Measurements from ENCODE around the gene EXPH5. TPM values are rescaled to one million over a fixed set of nuclear protein-coding genes. Genes with fewer than 3 reads are reported as not detected.

Gene EXPH5
- total and polyA plus RNA-seq, 2 of the 8 experiments (the other 6 are each of a cell fraction or from before 2014, with no cell fraction given), result 1.1 to 11.5 TPM

DNA sequence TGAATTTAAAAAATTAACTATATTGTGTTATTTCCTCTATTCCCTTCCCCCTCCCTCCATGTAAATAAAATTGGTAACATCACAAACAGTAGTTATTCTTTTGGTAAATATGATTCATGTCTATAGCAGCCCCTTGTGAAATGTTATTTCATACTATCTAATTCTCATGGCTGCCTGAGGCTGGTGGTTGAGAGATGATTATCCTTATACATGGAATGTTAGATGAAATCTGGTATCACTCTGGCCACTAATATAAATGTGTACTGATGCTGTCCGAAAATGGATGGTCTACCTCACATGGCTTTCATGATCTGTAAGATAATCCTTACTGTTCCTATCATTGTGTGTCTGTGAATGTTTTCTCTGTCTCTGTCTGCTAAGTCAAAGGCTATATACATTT is 25.0 kb upstream of the EXPH5 start:
- Histone ChIP-seq H3K9ac (replicated peaks in 1 of 4; ENCODE audit: extremely low read depth in 1 of 4, low read depth in 3 of 4, low read length in 3 of 4) (no peak overlapping the region), H3K14ac (ENCODE audit: insufficient read length) (no peak overlapping the region), H3K9me3 (ENCODE audit: insufficient read depth in 2 of 2, low read depth in 1 of 2, low read length in 1 of 2) (no peaks in the 10 kb centered on the region), H2BK15ac (ENCODE audit: low read length) (no peak overlapping the region), H3K79me1 (ENCODE audit: low read depth, low read length) (no peaks in the 10 kb centered on the region), H3K56ac (replicated peaks; ENCODE audit: insufficient read length, low read depth, low read length) (no peak overlapping the region), H2BK5ac (ENCODE audit: low read depth, low read length) (no peak overlapping the region), H3K18ac (ENCODE audit: extremely low read depth, low read length) (no peak overlapping the region), H3K27ac (ENCODE audit: low read depth, low read length) (no peak overlapping the region), H3K4me1 (replicated peaks in 1 of 4; ENCODE audit: control insufficient read depth in 3 of 4, insufficient read depth in 4 of 4, low read length in 3 of 4) (no peaks in the 10 kb centered on the region), H3K4ac (replicated peaks; ENCODE audit: insufficient read length, low read depth, low read length) (no peak overlapping the region), H3K36me3 (ENCODE audit: control insufficient read depth in 2 of 4, insufficient read depth in 4 of 4, low read length in 3 of 4) (no peaks in the 10 kb centered on the region), H3K23me2 (ENCODE audit: low read depth, low read length) (no peaks in the 10 kb centered on the region), H2AFZ (ENCODE audit: low read length) (no peak overlapping the region), H2BK20ac (ENCODE audit: low read length) (no peak overlapping the region), H2BK120ac (replicated peaks; ENCODE audit: low read depth, low read length) (no peak overlapping the region), H4K91ac (replicated peaks; ENCODE audit: insufficient read length, low read length) (no peak overlapping the region), H4K20me1 (replicated peaks in 1 of 2; ENCODE audit: control insufficient read depth in 1 of 2, insufficient read depth in 2 of 2, low read length in 2 of 2) (no peaks in the 10 kb centered on the region), H4K5ac (ENCODE audit: insufficient read length, low read depth, low read length) (no peak overlapping the region), H2AK5ac (ENCODE audit: low read depth, low read length) (no peak overlapping the region), H2BK12ac (ENCODE audit: low read depth, low read length) (no peak overlapping the region), H3K4me3 (ENCODE audit: extremely low read depth in 1 of 4, insufficient read depth in 2 of 4, low read depth in 3 of 4, low read length in 4 of 4) (no peak overlapping the region), H3K27me3 (replicated peaks in 1 of 4; ENCODE audit: control insufficient read depth in 3 of 4, extremely low read depth in 1 of 4, insufficient read depth in 3 of 4, low read length in 3 of 4) (no peaks in the 10 kb centered on the region), H3K4me2 (ENCODE audit: insufficient read depth in 1 of 2, low read depth in 2 of 2, low read length in 2 of 2) (no peak overlapping the region), H4K8ac (ENCODE audit: extremely low read depth, insufficient read depth, low read length) (no peak overlapping the region), H3K79me2 (ENCODE audit: control insufficient read depth in 1 of 2, insufficient read depth in 2 of 2, low read length in 2 of 2) (no peaks in the 10 kb centered on the region), H3K23ac (ENCODE audit: insufficient read length) (no peak overlapping the region)
- FAIRE-seq (no peak), DNase-seq (ENCODE audit: low read depth in 1 of 2, low spot score in 2 of 2) (no peak)
- no peak for TF ChIP-seq EZH2 (IDR thresholded peaks at IDR 0.05; ENCODE audit: low read depth, low read length, severe bottlenecking)
- no peak for TF ChIP-seq SIX5 (IDR thresholded peaks at IDR 0.05; ENCODE audit: low read depth, low read length)
- no peak for TF ChIP-seq TBP (IDR thresholded peaks at IDR 0.05; ENCODE audit: low read depth, low read length)
- TF ChIP-seq MAX (IDR thresholded peaks at IDR 0.05), result no peak
- TF ChIP-seq ASH2L (IDR thresholded peaks at IDR 0.05; ENCODE audit: low read length), result no peak
- TF ChIP-seq CEBPB (IDR thresholded peaks at IDR 0.05; ENCODE audit: low read depth, low read length), result no peak
- TF ChIP-seq CBX8 (IDR thresholded peaks at IDR 0.05; ENCODE audit: borderline replicate concordance, low read depth, low read length), result no peak
- no peak for TF ChIP-seq RFX5 (IDR thresholded peaks at IDR 0.05; ENCODE audit: borderline replicate concordance, low read depth, low read length)
- no peak for TF ChIP-seq KDM4A (IDR thresholded peaks at IDR 0.05; ENCODE audit: low read depth, low read length, severe bottlenecking)
- TF ChIP-seq ATF2 (IDR thresholded peaks at IDR 0.05; ENCODE audit: low read length), result no peak
- no peak for TF ChIP-seq TAF1 (IDR thresholded peaks at IDR 0.05; ENCODE audit: low read depth, low read length)
- ChIA-PET CTCF (ENCODE audit: partially characterized antibody) (no interaction called here), POLR2A (ENCODE audit: partially characterized antibody) (no interaction called here)
- 96% methylated on average over 1 of the region's 1 CpG; no CpG with 5 or more reads in 1 of the 2 experiments for WGBS, 2 experiments (ENCODE audit: extremely low coverage in 1 of 2, insufficient coverage in 1 of 2, insufficient read length in 1 of 2, insufficient replicate concordance in 2 of 2, low coverage in 1 of 2, low lambda C conversion rate in 2 of 2, missing lambda C conversion rate in 1 of 2)
